Sigmoid colon (tissue), 4 donors: Measurements from ENCODE around the gene ANO3.

Experiments
- EP300 ChIP-seq, 4 donors: sonication (generic); formaldehyde crosslinking; IDR thresholded peaks; one replicate each; pipeline ENCODE4 v1.6.1; 2017; ENCODE audit warnings: antibody characterized with exemption in 4 of 4
- POLR2A ChIP-seq, 2 donors: fragments of 450-650 bp; IDR thresholded peaks; one replicate each; pipeline ENCODE4 v1.6.1; 2016; ENCODE audit warnings: antibody characterized with exemption in 2 of 2, mild to moderate bottlenecking in 2 of 2, moderate library complexity in 2 of 2
- POLR2AphosphoS5 ChIP-seq, 4 donors: sonication (generic); formaldehyde crosslinking; IDR thresholded peaks; one replicate each; pipeline ENCODE4 v1.6.1; 2017; ENCODE audit warnings: antibody characterized with exemption in 4 of 4
- TF ChIP-seq, protein P1 (sequence below), 4 experiments: fragments of 450-650 bp in 3 of 4; fragments of 200-600 bp in 1 of 4; IDR thresholded peaks; one replicate each; pipeline ENCODE4 v1.5.1; 2016 to 2019; ENCODE audit warnings: antibody characterized with exemption in 4 of 4, mild to moderate bottlenecking in 3 of 4, moderate library complexity in 2 of 4

DNA sequence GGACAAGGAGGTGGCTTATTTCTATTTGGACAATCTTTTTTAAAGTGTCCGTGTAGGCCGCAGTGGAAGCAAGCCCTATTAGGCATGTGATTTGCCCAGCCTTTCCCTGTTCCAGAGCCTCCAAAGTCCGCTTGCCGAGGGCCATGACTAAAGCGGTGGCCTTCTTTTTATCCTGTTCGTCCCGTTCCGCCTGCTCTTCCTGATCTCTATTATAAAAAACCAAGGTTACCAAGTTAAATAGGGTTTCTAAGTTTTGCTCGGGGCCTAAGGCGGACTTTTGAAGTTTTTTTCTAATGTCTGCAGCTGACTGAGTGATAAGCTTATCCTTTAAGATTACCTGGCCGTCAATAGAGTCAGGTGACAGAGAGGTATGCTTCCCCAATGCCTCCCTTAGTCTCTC, 261.8 kb downstream of the ANO3 start:
- TF ChIP-seq, protein P1, sequence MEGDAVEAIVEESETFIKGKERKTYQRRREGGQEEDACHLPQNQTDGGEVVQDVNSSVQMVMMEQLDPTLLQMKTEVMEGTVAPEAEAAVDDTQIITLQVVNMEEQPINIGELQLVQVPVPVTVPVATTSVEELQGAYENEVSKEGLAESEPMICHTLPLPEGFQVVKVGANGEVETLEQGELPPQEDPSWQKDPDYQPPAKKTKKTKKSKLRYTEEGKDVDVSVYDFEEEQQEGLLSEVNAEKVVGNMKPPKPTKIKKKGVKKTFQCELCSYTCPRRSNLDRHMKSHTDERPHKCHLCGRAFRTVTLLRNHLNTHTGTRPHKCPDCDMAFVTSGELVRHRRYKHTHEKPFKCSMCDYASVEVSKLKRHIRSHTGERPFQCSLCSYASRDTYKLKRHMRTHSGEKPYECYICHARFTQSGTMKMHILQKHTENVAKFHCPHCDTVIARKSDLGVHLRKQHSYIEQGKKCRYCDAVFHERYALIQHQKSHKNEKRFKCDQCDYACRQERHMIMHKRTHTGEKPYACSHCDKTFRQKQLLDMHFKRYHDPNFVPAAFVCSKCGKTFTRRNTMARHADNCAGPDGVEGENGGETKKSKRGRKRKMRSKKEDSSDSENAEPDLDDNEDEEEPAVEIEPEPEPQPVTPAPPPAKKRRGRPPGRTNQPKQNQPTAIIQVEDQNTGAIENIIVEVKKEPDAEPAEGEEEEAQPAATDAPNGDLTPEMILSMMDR (IDR thresholded peaks at IDR 0.05): no peak
- TF ChIP-seq POLR2AphosphoS5 (IDR thresholded peaks at IDR 0.05) (no peak), POLR2A (IDR thresholded peaks at IDR 0.05) (no peak), EP300 (IDR thresholded peaks at IDR 0.05) (no peak)
